DND-41 (cell line): ENCODE data around the gene IKBKE.

Experiments used
- ATAC-seq: fragments of 200-7000 bp; cut with Tn5 transposase; 3 replicates; pipeline ENCODE4 v1.9.1; 2021; ENCODE audit warnings: low read depth; ENCODE audit not compliant: insufficient read depth
- DNase-seq: peaks from one replicate; pipeline ENCODE4 v3.0.0-alpha.2; 2020
- H2AFZ ChIP-seq: 2 replicates; pipeline ENCODE4 v1.6.0; 2012; ENCODE audit warnings: low read depth, low read length
- H3K27ac ChIP-seq: 2 replicates; pipeline ENCODE4 v1.5.1; 2012; ENCODE audit warnings: low read length, inconsistent platforms
- H3K27me3 ChIP-seq: fragments of 200-600 bp; sonication (generic); 2 replicates; pipeline ENCODE4 v1.6.0; 2012; ENCODE audit warnings: low read length, mild to moderate bottlenecking, inconsistent platforms; ENCODE audit not compliant: insufficient read depth, poor library complexity
- H3K36me3 ChIP-seq: 2 replicates; pipeline ENCODE4 v1.5.1; 2012; ENCODE audit warnings: low read length, inconsistent platforms; ENCODE audit not compliant: insufficient read depth
- H3K4me1 ChIP-seq: 2 replicates; pipeline ENCODE4 v1.5.1; 2012; ENCODE audit warnings: mild to moderate bottlenecking, low read length; ENCODE audit not compliant: insufficient read depth
- H3K4me2 ChIP-seq: 2 replicates; pipeline ENCODE4 v1.6.0; 2012; ENCODE audit warnings: mild to moderate bottlenecking, moderate library complexity, low read length, inconsistent platforms; ENCODE audit not compliant: insufficient read depth
- H3K4me3 ChIP-seq, 2 experiments: fragments of 200-600 bp in 1 of 2; shearing (Covaris generic) in 1 of 2; 2 replicates each; pipeline ENCODE4 v1.5.1; 2012 to 2016; ENCODE audit warnings: inconsistent platforms in 2 of 2, low read length in 2 of 2, mild to moderate bottlenecking in 2 of 2, low read depth in 1 of 2, moderate library complexity in 1 of 2
- H3K79me2 ChIP-seq: 2 replicates; pipeline ENCODE4 v1.6.0; 2012; ENCODE audit warnings: low read length, inconsistent platforms; ENCODE audit not compliant: insufficient read depth
- H3K9ac ChIP-seq: 2 replicates; pipeline ENCODE4 v1.6.0; 2012; ENCODE audit warnings: low read depth, mild to moderate bottlenecking, inconsistent platforms, low read length, moderate library complexity
- H3K9me3 ChIP-seq: 2 replicates; pipeline ENCODE4 v1.5.1; 2012; ENCODE audit warnings: low read length, moderate library complexity, mild to moderate bottlenecking, inconsistent platforms; ENCODE audit not compliant: insufficient read depth, severe bottlenecking
- H4K20me1 ChIP-seq: 2 replicates; pipeline ENCODE4 v1.6.0; 2012; ENCODE audit warnings: low read length; ENCODE audit not compliant: insufficient read depth
- CTCF ChIP-seq: IDR thresholded peaks from 2 replicates; pipeline ENCODE4 v1.5.1; 2012; ENCODE audit warnings: borderline replicate concordance, low read length, moderate library complexity, mild to moderate bottlenecking; ENCODE audit not compliant: poor library complexity, severe bottlenecking; ENCODE audit errors: extremely low read depth
- EZH2 ChIP-seq: IDR thresholded peaks from 3 replicates; pipeline ENCODE4 v1.6.1; 2012; ENCODE audit warnings: borderline replicate concordance, low read depth, mild to moderate bottlenecking, moderate library complexity, low read length, inconsistent platforms; ENCODE audit not compliant: severe bottlenecking

IKBKE gene

GRCh38 chr1:206446688-206447421, 23.4 kb upstream of the IKBKE start:
- no peak for DNase-seq
- no peak for ATAC-seq
- Histone ChIP-seq H3K27me3 (no peaks in the 10 kb centered on the region), H3K27ac (no peak overlapping the region), H3K79me2 (no peaks in the 10 kb centered on the region), H3K9ac (no peak overlapping the region), H3K9me3 (no peaks in the 10 kb centered on the region), H3K36me3 (peaks cover 52% of the 10 kb centered on the region), H3K4me1 (no peaks in the 10 kb centered on the region), H2AFZ (no peak overlapping the region), H3K4me3 (no peak overlapping the region), H4K20me1 (no peaks in the 10 kb centered on the region), H3K4me2 (no peak overlapping the region)
- no peak for TF ChIP-seq EZH2
- TF ChIP-seq CTCF: no peak

- Histone ChIP-seq H3K4me3 (no peak overlapping the region), H3K4me2 (no peak overlapping the region), H3K9ac (no peak overlapping the region), H2AFZ (no peak overlapping the region), H3K4me1 (no peaks in the 10 kb centered on the region), H3K27ac (no peak overlapping the region), H3K36me3 (peaks cover 49% of the 10 kb centered on the region), H3K27me3 (no peaks in the 10 kb centered on the region), H3K9me3 (no peaks in the 10 kb centered on the region), H3K79me2 (no peaks in the 10 kb centered on the region), H4K20me1 (no peaks in the 10 kb centered on the region)
- TF ChIP-seq CTCF: no peak
- no peak for TF ChIP-seq EZH2
- DNase-seq (no peak), ATAC-seq (no peak)
These were observed 22.9 kb upstream of the IKBKE start for GRCh38 chr1:206447422-206447765.

- no peak overlapping the region for H3K4me2 ChIP-seq
These were observed 22.5 kb upstream of the IKBKE start for GRCh38 chr1:206447792-206448191.

More at GRCh38 chr1:206447792-206448191, 22.5 kb upstream of the IKBKE start:
- ATAC-seq: no peak
- H3K27me3 ChIP-seq: no peaks in the 10 kb centered on the region
- no peaks in the 10 kb centered on the region for H3K4me1 ChIP-seq
- TF ChIP-seq CTCF (no peak), EZH2 (no peak)
- H3K36me3 ChIP-seq: peaks cover 48% of the 10 kb centered on the region
- DNase-seq: no peak
- no peaks in the 10 kb centered on the region for H3K79me2 ChIP-seq
- no peak overlapping the region for H2AFZ ChIP-seq
- H3K9ac ChIP-seq: no peak overlapping the region
- H3K9me3 ChIP-seq: no peaks in the 10 kb centered on the region
- no peaks in the 10 kb centered on the region for H4K20me1 ChIP-seq
- no peak overlapping the region for H3K4me3 ChIP-seq
- no peak overlapping the region for H3K27ac ChIP-seq
